K562 (cell line): ENCODE data around the gene MARK3. TPM values are rescaled to one million over a fixed set of nuclear protein-coding genes. Genes with fewer than 3 reads are reported as not detected.

Experiments
- ARID4B ChIP-seq: sonication (generic); formaldehyde crosslinking; IDR thresholded peaks from 2 replicates; pipeline ENCODE4 v1.8.0; 2022; ENCODE audit warnings: mild to moderate bottlenecking, missing genetic modification reagents
- C11orf30 ChIP-seq: fragments of 450-650 bp; IDR thresholded peaks from 2 replicates; pipeline ENCODE4 v1.6.1; 2016; ENCODE audit warnings: low read depth, mild to moderate bottlenecking
- CBX1 ChIP-seq: sonication (generic); IDR thresholded peaks from 2 replicates; pipeline ENCODE4 v1.6.1; 2016; ENCODE audit warnings: antibody characterized with exemption, low read depth, mild to moderate bottlenecking
- DNMT1 ChIP-seq: fragments of 450-650 bp; IDR thresholded peaks from 2 replicates; pipeline ENCODE4 v1.6.1; 2016; ENCODE audit warnings: antibody characterized with exemption, mild to moderate bottlenecking
- FIP1L1 ChIP-seq: fragments of 200-400 bp; formaldehyde crosslinking; IDR thresholded peaks from 2 replicates; pipeline ENCODE4 v1.6.1; 2018; ENCODE audit warnings: mild to moderate bottlenecking, low read depth, low read length; ENCODE audit not compliant: poor library complexity, severe bottlenecking
- FOSL1 ChIP-seq: fragments of 200-800 bp; sonication (Bioruptor generic); conservative IDR thresholded peaks from 2 replicates; pipeline ENCODE4 v1.6.1; 2016; ENCODE audit warnings: missing genetic modification characterization, missing compliant biosample characterization
- FOXJ2 ChIP-seq: fragments of 200-800 bp; sonication (Bioruptor generic); IDR thresholded peaks from 2 replicates; pipeline ENCODE4 v1.6.1; 2016; ENCODE audit warnings: missing genetic modification characterization, missing compliant biosample characterization
- FOXO4 ChIP-seq: fragments of 450-650 bp; formaldehyde crosslinking; IDR thresholded peaks from 2 replicates; pipeline ENCODE4 v1.4.0; 2020; ENCODE audit warnings: mild to moderate bottlenecking, moderate library complexity
- HDGF ChIP-seq: fragments of 450-650 bp; IDR thresholded peaks from 2 replicates; pipeline ENCODE4 v1.6.1; 2016
- HIVEP1 ChIP-seq: fragments of 250-450 bp; sonication (Bioruptor Pico); IDR thresholded peaks from 2 replicates; pipeline ENCODE4 v1.4.0; 2020; ENCODE audit warnings: mild to moderate bottlenecking
- HLTF ChIP-seq: fragments of 450-650 bp; IDR thresholded peaks from 2 replicates; pipeline ENCODE4 v1.6.1; 2016
- KLF10 ChIP-seq: fragments of 250-450 bp; sonication (Bioruptor Pico); IDR thresholded peaks from 2 replicates; pipeline ENCODE4 v1.6.1; 2021; ENCODE audit warnings: matching md5 sums
- MNT ChIP-seq, 2 experiments: fragments of 450-650 bp; conservative IDR thresholded peaks; 2 replicates each; pipeline ENCODE4 v1.6.1; 2017; ENCODE audit warnings: mild to moderate bottlenecking in 2 of 2, moderate library complexity in 2 of 2
- NFIX ChIP-seq: fragments of 250-450 bp; sonication (Bioruptor Pico); IDR thresholded peaks from 2 replicates; pipeline ENCODE4 v1.4.0; 2020; ENCODE audit warnings: low read depth, mild to moderate bottlenecking, moderate library complexity
- NFXL1 ChIP-seq: fragments of 450-650 bp; formaldehyde crosslinking; IDR thresholded peaks from 2 replicates; pipeline ENCODE4 v1.4.0; 2021; ENCODE audit warnings: mild to moderate bottlenecking
- RBM17 ChIP-seq: fragments of 200-400 bp; formaldehyde crosslinking; IDR thresholded peaks from 2 replicates; pipeline ENCODE4 v1.6.1; 2017; ENCODE audit warnings: low read depth, mild to moderate bottlenecking, low read length, borderline replicate concordance
- RFX7 ChIP-seq: fragments of 250-450 bp; sonication (Bioruptor Pico); IDR thresholded peaks from 2 replicates; pipeline ENCODE4 v1.5.1; 2021; ENCODE audit warnings: mild to moderate bottlenecking
- TBP ChIP-seq: optimal IDR thresholded peaks from 2 replicates; pipeline ENCODE3; 2011; ENCODE audit warnings: low read depth, low read length, improper control_type of control experiment
- XRCC3 ChIP-seq: fragments of 450-650 bp; IDR thresholded peaks from 2 replicates; pipeline ENCODE4 v1.6.1; 2017; ENCODE audit warnings: mild to moderate bottlenecking, moderate library complexity
- ZC3H8 ChIP-seq: fragments of 450-650 bp; IDR thresholded peaks from 2 replicates; pipeline ENCODE4 v1.6.1; 2017
- ZNF274 ChIP-seq: IDR thresholded peaks from 2 replicates; pipeline ENCODE4 v1.6.1; 2011; ENCODE audit warnings: low read depth, mild to moderate bottlenecking, low read length, moderate library complexity, borderline replicate concordance
- polyA plus RNA-seq, 8 experiments: library from polyadenylated mRNA; depleted of rRNA in 4 of 8; stranded (reverse) in 5 of 8; unstranded in 3 of 8; fragments of >200 nt; fragmentation: Nextera tagmentation in 2 of 8; fragmentation: Illumina TruSeq in 1 of 8; extraction: Ambion mirVana in 2 of 8; extraction: Trizol in 1 of 8; gene quantifications; 2 replicates each; pipeline versions ENCODE4 v1.2.1 to v1.2.3, GENCODE V29; 2011 to 2014; ENCODE audit warnings: inconsistent platforms in 1 of 8, missing spikeins in 1 of 8
- total RNA-seq, 7 experiments: library from RNA; depleted of rRNA in 6 of 7; stranded (reverse); fragments of >200 nt in 6 of 7; fragmentation: Illumina TruSeq in 2 of 7; extraction: Trizol in 2 of 7; gene quantifications; 2 replicates each; pipeline versions ENCODE4 v1.2.1 to v1.2.3, GENCODE V29; 2011 to 2021; ENCODE audit warnings: low replicate concordance in 1 of 7

The MARK3 gene
- total and polyA plus RNA-seq, 9 of the 15 experiments (the other 6 are each of a cell fraction or from before 2014, with no cell fraction given) = 10.1 to 68.7 (median 56.3) TPM

- TF ChIP-seq CBX1 = peak; percentile 19; the same call in 1 of the 2 replicates
- TF ChIP-seq C11orf30 = peak; percentile 77; the same call in 1 of the 2 replicates
- no peak for TF ChIP-seq ZNF274
- no peak for TF ChIP-seq HDGF
- TF ChIP-seq FOXJ2 (tag) = no peak; the same call in 1 of the 2 replicates
- TF ChIP-seq NFIX (CRISPR knock-in tag) = no peak
- peak; percentile 36 to 61 for TF ChIP-seq MNT (conservative IDR thresholded peaks at IDR 0.05)
- no peak for TF ChIP-seq XRCC3
- TF ChIP-seq FIP1L1 = peak; percentile 25
- TF ChIP-seq ARID4B (CRISPR knock-in tag) = 0 out of 2 replicates have a peak, but pooled peaks have one; percentile 4
- TF ChIP-seq FOXO4 (CRISPR knock-in tag) = no peak
- no peak for TF ChIP-seq HLTF
- TF ChIP-seq FOSL1 (tag) = 0 out of 2 replicates have a peak, but pooled peaks have one; percentile 28
- TF ChIP-seq DNMT1 = no peak
- no peak for TF ChIP-seq KLF10
- TF ChIP-seq RFX7 (CRISPR knock-in tag) = no peak
- TF ChIP-seq RBM17 = no peak
- no peak for TF ChIP-seq ZC3H8
- no peak for TF ChIP-seq NFXL1 (CRISPR knock-in tag)
- TF ChIP-seq TBP = peak; percentile 49
- no peak for TF ChIP-seq HIVEP1
Observed at GRCh38 chr14:103385152-103385928, at the start of gene MARK3 (continued).
